Panc1 (cell line): ENCODE data around the gene PLCG1. TPM values are rescaled to one million over a fixed set of nuclear protein-coding genes. Genes with fewer than 3 reads are reported as not detected.
A peak's percentile ranks its signal among the peaks of the same experiment; 100 is the strongest.

ENCODE experiments used
- ATAC-seq: fragments of 200-7000 bp; cut with Tn5 transposase; 2 replicates; pipeline ENCODE4 v1.9.1; 2020; ENCODE audit warnings: mild to moderate bottlenecking, moderate library complexity
- BruUV-seq: library from RNA; stranded (reverse); fragments of 400-500 nt; replicated peaks from 2 replicates; lab custom pipeline; 2021; lab: Mats Ljungman, UMichigan
- CTCF ChIA-PET: fragments of 300-600 bp; sonication (Branson Sonifier 250); formaldehyde crosslinking; loops from one replicate; lab custom pipeline; 2022; ENCODE audit warnings: antibody characterized with exemption; lab: Charles Lee
- POLR2A ChIA-PET: fragments of 300-600 bp; sonication (Branson Sonifier 250); formaldehyde crosslinking; loops from one replicate; lab custom pipeline; 2022; ENCODE audit warnings: antibody characterized with exemption; lab: Charles Lee
- DNase-seq: peaks from one replicate; pipeline ENCODE4 v3.0.0-alpha.2; 2010; ENCODE audit warnings: low read depth, low spot score
- H3K27ac ChIP-seq: 2 replicates; pipeline ENCODE4 v1.5.1; 2011; ENCODE audit warnings: mild to moderate bottlenecking, low read length, inconsistent platforms
- H3K27me3 ChIP-seq: fragments of 200-500 bp; sonication (Bioruptor generic); 2 replicates; pipeline ENCODE4 v1.6.0; 2014; ENCODE audit warnings: low read length, inconsistent platforms; ENCODE audit not compliant: control insufficient read depth, insufficient read depth
- H3K36me3 ChIP-seq: fragments of 200-500 bp; sonication (Bioruptor generic); 2 replicates; pipeline ENCODE4 v1.5.1; 2014; ENCODE audit warnings: inconsistent platforms, mild to moderate bottlenecking, low read length, moderate library complexity; ENCODE audit not compliant: control insufficient read depth, insufficient read depth
- H3K4me1 ChIP-seq: 2 replicates; pipeline ENCODE4 v1.5.1; 2011; ENCODE audit warnings: inconsistent platforms, mild to moderate bottlenecking, low read length, moderate library complexity; ENCODE audit not compliant: control insufficient read depth, insufficient read depth
- H3K4me3 ChIP-seq, 2 experiments: 2 replicates each; pipeline ENCODE4 v1.5.1; 2011 to 2012; ENCODE audit warnings: low read depth in 2 of 2, low read length in 2 of 2, mild to moderate bottlenecking in 2 of 2, inconsistent platforms in 1 of 2, moderate library complexity in 1 of 2
- H3K9me3 ChIP-seq: fragments of 200-500 bp; sonication (Bioruptor generic); 2 replicates; pipeline ENCODE4 v1.5.1; 2014; ENCODE audit warnings: low read depth, mild to moderate bottlenecking, inconsistent platforms, low read length, moderate library complexity; ENCODE audit not compliant: control insufficient read depth, insufficient read depth
- CTCF ChIP-seq: fragments of 450-650 bp; IDR thresholded peaks from 2 replicates; pipeline ENCODE4 v1.5.1; 2017; ENCODE audit warnings: mild to moderate bottlenecking
- POLR2AphosphoS5 ChIP-seq: IDR thresholded peaks from 2 replicates; pipeline ENCODE4 v1.6.1; 2012; ENCODE audit warnings: mild to moderate bottlenecking, low read depth, low read length, moderate library complexity
- REST ChIP-seq, 2 experiments: IDR thresholded peaks; 2 replicates each; pipeline ENCODE4 v1.6.1; 2011 to 2012; ENCODE audit warnings: low read depth in 2 of 2, control low read depth in 1 of 2, low read length in 1 of 2, mild to moderate bottlenecking in 1 of 2, moderate library complexity in 1 of 2; ENCODE audit not compliant: insufficient read depth in 1 of 2
- SIN3A ChIP-seq: IDR thresholded peaks from 2 replicates; pipeline ENCODE4 v1.6.1; 2012; ENCODE audit warnings: low read depth, mild to moderate bottlenecking, low read length, moderate library complexity, borderline replicate concordance; ENCODE audit not compliant: insufficient read depth
- TCF7L2 ChIP-seq: IDR thresholded peaks from 2 replicates; pipeline ENCODE4 v1.6.1; 2011; ENCODE audit warnings: mild to moderate bottlenecking, low read depth, low read length, inconsistent platforms
- in situ Hi-C: cut with HindIII; loops from 2 replicates; pipeline ENCODE4 v1.10.0; 2016; ENCODE audit warnings: low sequenced_read_pairs, low pct_unique_long_range_greater_than_20kb
- intact Hi-C: fragments of 100-400 bp; cut with micrococcal nuclease; formaldehyde crosslinking; loops from one replicate; pipeline ENCODE4 v1.10.0; 2022; ENCODE audit not compliant: unreplicated experiment
- total RNA-seq: library from RNA; stranded (reverse); gene quantifications from one replicate; pipeline ENCODE4 v1.2.1, GENCODE V29; 2021; ENCODE audit not compliant: unreplicated experiment

PLCG1 gene
- total RNA-seq, 1 experiment from 2014 or later, result 159 TPM

GRCh38 chr20:41089555-41089954 is 47.8 kb upstream of the PLCG1 start:
- CTCF ChIA-PET, result no interaction called here
- intact Hi-C loops (no loop called here), in situ Hi-C loops (no loop called here)
- peaks cover 31% of the 10 kb centered on the region for H3K36me3 ChIP-seq
- H3K4me3 ChIP-seq, result no peak overlapping the region
- BruUV-seq, result no TSS peak
- H3K27me3 ChIP-seq, result no peaks in the 10 kb centered on the region
- POLR2A ChIA-PET, result no interaction called here
- no peaks in the 10 kb centered on the region for H3K4me1 ChIP-seq
- no peak overlapping the region for H3K27ac ChIP-seq
- TF ChIP-seq REST (IDR thresholded peaks at IDR 0.05; ENCODE audit: insufficient read depth in 1 of 2, low read depth in 2 of 2, low read length in 1 of 2) (no peak), CTCF (peak; percentile 44)
- ATAC-seq (no peak), DNase-seq (no peak)
- H3K9me3 ChIP-seq, result no peaks in the 10 kb centered on the region

DNA sequence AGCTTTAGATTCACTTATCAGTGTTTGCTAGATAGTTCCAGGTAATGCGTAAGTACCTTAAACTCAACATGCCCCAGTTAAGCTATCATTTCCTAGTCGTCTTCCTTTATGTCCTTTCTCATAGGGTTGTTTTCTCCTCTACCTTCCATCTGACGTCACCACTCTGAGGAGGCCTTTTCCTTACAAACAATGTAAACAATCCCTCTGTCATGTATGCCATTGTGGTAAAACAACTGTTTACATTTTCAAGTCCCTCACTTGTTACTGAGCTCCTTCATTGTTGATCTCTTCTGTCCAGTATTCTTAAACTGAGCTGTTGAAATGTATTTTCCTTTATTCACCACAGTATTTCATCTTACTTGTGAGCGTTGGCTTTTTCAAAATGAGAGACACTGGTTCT is 45.4 kb upstream of the PLCG1 start:
- Histone ChIP-seq H3K36me3 (peaks cover 22% of the 10 kb centered on the region), H3K4me3 (no peak overlapping the region), H3K27me3 (no peaks in the 10 kb centered on the region), H3K4me1 (no peaks in the 10 kb centered on the region), H3K27ac (no peak overlapping the region), H3K9me3 (no peaks in the 10 kb centered on the region)
- CTCF ChIA-PET, result interaction anchor here (0.7 to 1.3 kb wide), 2 partner anchors 101 to 1969 kb away, joined by 3 to 5 read pairs; no protein-coding TSS in a partner anchor
- intact Hi-C loops (no loop called here), in situ Hi-C loops (no loop called here)
- no TSS peak for BruUV-seq
- TF ChIP-seq CTCF (no peak), REST (IDR thresholded peaks at IDR 0.05; ENCODE audit: insufficient read depth in 1 of 2, low read depth in 2 of 2, low read length in 1 of 2) (no peak), SIN3A (no peak), TCF7L2 (no peak), POLR2AphosphoS5 (no peak)
- DNase-seq (no peak), ATAC-seq (no peak)
- POLR2A ChIA-PET, result no interaction called here
